ENCODE measurements around the gene HAUS7.

GRCh38 chrX:153457827-153458466, 12.4 kb downstream of the HAUS7 start:
- TF ChIP-seq HOXC10 (CRISPR knock-in tag; IDR thresholded peaks at IDR 0.05): no peak
- TF ChIP-seq GLIS1 (tag by site-specific recombination; IDR thresholded peaks at IDR 0.05): no peak
- no peak for TF ChIP-seq ZBTB21 (tag by site-specific recombination; IDR thresholded peaks at IDR 0.05)

Data from HEK293 (cell line).